Suppressor macrophage treated with lipopolysaccharide for 1 hour (primary cell): ENCODE measurements around the gene IMMP2L.
A peak's percentile ranks its signal among the peaks of the same experiment; 100 is the strongest.

Experiments
- DNase-seq, 3 donors: peaks; one replicate each; pipeline ENCODE4 v3.0.0-alpha.2; 2020 to 2022

Gene IMMP2L

GRCh38 chr7:110839866-110840265 lies 722.4 kb downstream of the IMMP2L start:
- peak in 1 of 3 donors; percentile 1 for DNase-seq

DNA sequence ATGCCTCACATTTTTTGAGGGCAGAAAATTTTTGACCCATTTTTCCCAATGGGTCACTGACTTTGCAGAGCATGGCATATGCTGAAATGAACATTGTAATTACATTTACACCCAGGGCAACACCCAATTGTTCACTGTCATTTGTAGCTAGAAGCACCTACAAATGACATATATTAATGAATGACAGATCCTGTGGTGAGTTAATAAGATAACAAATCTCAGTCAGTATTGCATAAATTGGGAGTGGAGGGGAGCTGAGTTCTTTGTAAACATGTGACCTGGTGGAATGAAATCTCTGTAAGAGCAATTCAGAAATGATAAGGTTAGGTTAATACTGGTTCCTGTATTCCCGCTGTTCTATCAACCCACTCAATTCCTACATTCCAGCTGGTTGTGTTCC lies 726.4 kb downstream of the IMMP2L start:
- no peak for DNase-seq

- no peak for DNase-seq
Measured at GRCh38 chr7:110835218-110835617, 727.1 kb downstream of the IMMP2L start.

- no peak for DNase-seq
Measured at GRCh38 chr7:110831419-110831818, 730.9 kb downstream of the IMMP2L start.

DNA sequence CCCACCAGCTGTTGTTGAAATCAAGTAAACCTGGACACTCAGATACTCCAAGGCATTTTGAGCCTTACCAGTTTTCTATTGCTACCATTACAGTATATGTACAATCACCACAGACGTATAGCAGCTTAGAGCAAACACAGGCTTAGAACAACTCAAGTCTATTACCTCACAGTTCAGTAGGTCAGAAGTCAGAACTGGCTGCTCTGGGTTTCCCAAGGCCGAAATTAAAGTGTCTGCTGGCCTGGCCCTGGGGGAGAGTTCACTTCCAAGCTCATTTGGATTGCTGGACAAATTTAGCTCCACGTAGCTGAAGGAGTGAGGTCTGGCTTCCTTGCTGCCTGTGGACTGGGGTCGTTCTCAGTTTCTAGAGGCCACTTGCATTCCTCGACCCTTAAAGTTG lies 731.5 kb downstream of the IMMP2L start:
- DNase-seq = no peak

- no peak for DNase-seq
Measured at GRCh38 chr7:110827936-110828335, 734.4 kb downstream of the IMMP2L start.

- no peak for DNase-seq
Measured at GRCh38 chr7:110827287-110827855, 734.9 kb downstream of the IMMP2L start.

GRCh38 chr7:110813986-110814385 lies 748.3 kb downstream of the IMMP2L start:
- no peak for DNase-seq

DNA sequence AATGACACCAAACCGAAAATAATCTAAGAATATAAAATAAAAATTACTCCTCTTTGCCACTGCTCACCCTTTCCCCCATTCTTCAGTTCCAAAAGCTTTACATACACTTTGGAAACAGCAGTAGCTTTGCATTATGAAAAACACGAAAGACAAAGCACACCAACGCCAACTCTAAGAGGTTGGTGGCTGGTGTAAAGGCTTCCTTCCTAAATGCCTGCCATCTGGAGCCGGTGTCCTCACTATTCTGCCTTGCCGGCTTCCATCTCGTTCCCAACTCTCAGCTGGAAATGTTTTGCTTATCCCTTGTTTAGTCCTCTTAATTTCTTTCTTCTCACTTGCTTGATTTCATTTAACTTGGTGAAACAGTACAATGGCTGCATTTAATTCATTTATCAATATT lies 752.5 kb downstream of the IMMP2L start:
- DNase-seq = no peak

DNA sequence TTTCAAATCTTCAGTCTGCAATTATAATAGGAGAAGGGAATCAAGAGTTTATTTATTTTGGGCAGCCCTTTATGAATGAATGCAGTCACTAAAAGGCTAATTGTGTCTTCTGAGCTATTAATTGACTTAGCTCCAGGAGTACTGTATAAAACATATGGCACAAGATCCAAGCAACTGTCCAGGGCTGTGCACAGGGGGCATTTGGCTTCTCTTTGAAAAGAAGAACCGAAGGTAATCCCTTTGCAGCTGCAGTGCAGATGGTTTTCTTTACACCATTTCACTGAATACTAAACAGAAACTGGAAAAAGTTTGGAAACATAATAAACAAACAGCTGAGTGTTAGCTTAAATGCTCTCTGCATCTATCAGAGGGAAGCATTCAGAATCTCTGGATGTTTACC lies 753.9 kb downstream of the IMMP2L start:
- DNase-seq = no peak

- no peak for DNase-seq
Measured at GRCh38 chr7:110804501-110804900, 757.8 kb downstream of the IMMP2L start.

GRCh38 chr7:110803602-110804143 lies 758.6 kb downstream of the IMMP2L start:
- no peak for DNase-seq

DNA sequence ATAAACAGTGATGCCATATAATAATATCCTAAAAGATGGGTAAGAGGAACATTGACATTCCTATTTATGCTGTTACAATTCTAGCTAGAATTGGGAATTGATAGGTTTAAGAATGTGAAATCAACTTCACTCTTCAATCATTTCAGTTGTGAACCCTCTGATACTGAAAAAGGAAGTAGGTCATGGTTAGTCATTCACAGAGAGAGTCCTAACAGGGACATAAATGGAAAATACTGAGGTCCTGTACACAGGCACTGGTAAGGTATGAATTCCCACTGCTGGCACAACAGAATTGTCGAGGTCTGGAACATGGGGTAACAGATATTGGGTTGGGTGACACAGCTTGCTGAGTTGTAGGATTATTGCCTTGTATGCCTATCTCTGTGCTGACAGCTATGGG lies 760.8 kb downstream of the IMMP2L start:
- DNase-seq = no peak

- DNase-seq = no peak
Measured at GRCh38 chr7:110800984-110801383, 761.3 kb downstream of the IMMP2L start.

DNA sequence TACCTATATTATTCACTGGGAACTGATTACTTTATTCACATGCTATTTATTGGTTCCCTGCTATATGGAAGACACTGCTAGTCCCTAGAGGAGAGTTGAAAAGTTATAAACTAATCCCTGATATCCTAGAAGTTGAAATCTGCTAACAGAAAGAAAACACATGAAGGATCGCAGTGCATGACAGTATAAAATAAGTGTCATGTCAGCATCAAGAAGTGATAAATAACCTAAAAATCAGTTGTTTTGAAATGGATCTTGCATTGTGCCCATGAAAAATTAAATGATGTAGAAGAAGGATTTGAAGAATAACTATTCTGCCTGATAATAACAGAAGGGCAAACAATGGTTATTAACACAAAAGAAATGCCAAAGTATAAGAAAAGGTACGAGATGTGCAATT lies 764.6 kb downstream of the IMMP2L start:
- DNase-seq = no peak

DNA sequence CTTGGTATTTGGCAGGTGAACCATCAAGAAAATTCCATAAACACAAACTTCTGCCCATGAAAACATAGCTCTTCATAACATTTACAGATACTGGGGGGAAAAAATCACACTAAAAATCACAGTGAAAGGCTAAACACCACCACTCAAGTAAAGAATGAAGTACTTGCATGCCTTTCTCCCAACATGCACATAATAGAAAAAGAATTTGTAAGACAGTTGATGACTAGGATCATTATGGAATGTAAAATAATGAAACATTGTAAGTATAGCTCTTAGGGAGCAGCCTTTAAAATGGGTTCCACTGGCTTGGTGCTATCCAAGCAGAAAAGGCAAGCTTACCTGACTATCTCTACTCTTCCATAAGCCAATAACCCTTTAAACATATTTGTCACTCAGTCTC lies 771.3 kb downstream of the IMMP2L start:
- DNase-seq = no peak

DNA sequence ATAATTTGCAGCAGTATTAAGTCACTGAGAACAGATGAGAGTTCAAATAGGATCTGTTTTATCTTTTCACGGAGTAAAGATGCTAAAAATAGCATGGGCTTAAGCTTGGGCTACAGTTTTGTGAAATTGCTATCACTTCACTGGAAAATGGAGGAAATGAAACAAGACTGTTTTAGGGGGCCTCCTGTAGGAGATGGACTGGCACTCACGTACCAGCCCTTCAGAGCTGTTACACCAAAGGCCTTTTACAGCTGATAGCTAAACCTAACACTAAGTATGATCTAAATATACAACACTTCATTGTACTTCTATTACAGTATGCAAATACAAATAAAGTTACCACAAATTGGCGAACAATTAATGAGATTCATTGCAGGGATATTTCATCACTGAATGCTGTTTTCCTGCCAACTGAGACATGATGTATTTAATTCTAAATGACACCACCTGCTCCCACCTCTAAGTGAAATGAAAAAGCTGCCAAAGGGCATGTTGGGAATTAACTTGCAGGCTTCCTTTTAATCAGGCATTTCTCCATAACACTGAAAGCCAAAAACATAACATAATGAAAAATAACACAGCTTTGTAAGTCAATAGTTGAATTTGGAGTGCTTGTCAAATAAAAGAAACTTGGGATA lies 775.8 kb downstream of the IMMP2L start:
- DNase-seq = no peak

- no peak for DNase-seq
Measured at GRCh38 chr7:110784749-110785148, 777.5 kb downstream of the IMMP2L start.

DNA sequence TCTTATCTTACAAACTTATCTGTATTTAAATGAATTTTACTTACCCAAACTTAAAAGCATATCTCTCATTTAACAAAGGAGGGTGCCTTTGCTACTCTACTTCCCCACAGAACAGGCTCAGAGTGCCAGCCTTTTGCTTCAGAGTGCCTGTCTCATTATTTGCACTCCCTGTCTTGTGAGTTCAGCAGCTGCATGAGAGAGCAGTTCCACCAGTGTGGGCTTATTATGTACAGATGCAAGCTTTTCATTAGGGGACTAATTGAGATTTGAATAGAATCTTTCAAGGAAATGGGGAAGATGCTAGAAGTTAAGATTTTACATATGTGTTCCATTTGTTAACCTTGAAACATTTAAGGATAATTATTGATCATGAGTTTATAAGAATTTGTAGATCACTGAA lies 781.6 kb downstream of the IMMP2L start:
- no peak for DNase-seq

GRCh38 chr7:110779339-110779738 lies 783.0 kb downstream of the IMMP2L start:
- no peak for DNase-seq

DNA sequence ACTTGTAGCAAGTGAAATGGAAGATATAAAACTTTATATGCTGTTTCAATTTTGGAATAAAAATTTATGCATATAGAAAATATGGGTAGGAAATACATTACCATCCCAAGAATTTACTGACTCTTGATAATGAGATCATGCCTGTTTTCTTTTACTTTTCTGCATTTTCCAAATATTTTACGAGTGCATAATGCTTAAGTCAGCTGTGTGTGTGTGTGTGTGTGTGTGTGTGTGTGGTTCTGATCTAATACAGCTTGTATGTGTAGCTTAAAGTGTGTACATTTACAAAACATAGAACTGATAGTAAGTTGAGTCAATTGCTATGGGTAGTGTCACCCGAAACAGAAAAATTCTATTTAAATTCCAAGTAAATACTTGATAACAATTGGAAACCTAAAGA lies 787.2 kb downstream of the IMMP2L start:
- no peak for DNase-seq

GRCh38 chr7:110774071-110774470 lies 788.2 kb downstream of the IMMP2L start:
- DNase-seq = no peak

DNA sequence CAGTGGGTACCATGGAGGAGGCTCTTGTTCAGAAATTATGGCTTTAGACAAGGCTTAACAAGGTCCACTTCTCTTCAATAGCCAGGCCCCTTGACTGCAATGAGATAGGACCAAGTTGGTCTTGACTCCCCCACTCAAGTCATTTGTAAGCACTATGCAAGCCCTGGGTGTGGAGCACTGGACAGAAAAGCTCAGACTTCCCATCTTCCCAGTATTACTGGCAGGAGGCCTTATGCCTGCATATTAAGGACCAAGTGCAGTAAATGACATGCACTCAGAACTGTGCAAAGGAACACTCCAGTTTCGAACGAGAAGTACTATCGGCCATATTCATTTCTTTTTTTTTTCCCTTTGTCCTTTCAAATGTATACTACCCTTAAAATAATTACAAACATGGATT lies 789.7 kb downstream of the IMMP2L start:
- no peak for DNase-seq

GRCh38 chr7:110771717-110772116 lies 790.6 kb downstream of the IMMP2L start:
- no peak for DNase-seq

GRCh38 chr7:110767550-110768110 lies 794.7 kb downstream of the IMMP2L start:
- no peak for DNase-seq
